Stimulated activated CD4-positive, alpha-beta T cell treated with anti-CD3 and anti-CD28 coated beads, Interleukin-4, amount 100 ng/mL, for 4 hours (primary cell): ENCODE data around the gene ZEB2.

Source experiments
- DNase-seq, 2 experiments: peaks; one replicate each; pipeline ENCODE4 v3.0.0-alpha.2; 2020

ZEB2 gene

DNA sequence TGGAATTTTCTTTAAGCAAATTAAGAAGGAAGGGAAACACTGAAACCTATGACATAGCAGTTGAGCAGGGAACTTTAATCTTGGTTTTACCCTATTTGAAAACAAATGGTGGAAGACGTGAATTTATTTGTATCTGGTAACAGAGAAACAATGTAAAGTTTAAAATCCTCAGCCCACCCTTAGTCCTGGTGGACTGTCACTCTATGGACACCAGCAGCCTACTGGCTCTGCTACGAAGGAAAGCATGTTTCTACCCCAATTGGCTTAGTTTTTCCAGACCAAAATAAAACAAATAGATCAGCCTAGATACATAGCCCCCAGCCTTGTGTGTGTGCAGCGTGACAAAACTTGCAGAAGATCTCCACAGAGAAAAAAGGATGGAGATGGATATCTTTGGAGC, 7.4 kb downstream of the ZEB2 start:
- DNase-seq, result no peak

DNA sequence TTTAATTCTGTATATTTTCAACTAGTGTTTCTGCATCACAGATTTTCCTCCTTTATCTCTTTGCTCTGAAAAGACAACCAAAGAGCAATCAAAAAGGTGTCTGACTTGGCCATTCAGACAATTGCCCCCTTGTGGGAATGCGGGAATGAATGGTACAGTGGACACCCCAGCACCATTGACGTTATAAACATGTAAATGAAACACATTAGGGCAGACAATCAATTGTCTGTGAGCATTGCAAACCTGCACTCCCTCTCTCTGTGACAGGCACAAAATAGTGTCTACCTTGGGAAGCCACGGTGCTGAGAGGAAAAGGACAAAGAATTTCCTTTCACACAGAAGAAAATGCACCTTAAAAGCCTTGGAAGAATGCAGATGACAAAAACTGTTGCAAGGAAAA, 8.0 kb downstream of the ZEB2 start:
- DNase-seq, result no peak

DNA sequence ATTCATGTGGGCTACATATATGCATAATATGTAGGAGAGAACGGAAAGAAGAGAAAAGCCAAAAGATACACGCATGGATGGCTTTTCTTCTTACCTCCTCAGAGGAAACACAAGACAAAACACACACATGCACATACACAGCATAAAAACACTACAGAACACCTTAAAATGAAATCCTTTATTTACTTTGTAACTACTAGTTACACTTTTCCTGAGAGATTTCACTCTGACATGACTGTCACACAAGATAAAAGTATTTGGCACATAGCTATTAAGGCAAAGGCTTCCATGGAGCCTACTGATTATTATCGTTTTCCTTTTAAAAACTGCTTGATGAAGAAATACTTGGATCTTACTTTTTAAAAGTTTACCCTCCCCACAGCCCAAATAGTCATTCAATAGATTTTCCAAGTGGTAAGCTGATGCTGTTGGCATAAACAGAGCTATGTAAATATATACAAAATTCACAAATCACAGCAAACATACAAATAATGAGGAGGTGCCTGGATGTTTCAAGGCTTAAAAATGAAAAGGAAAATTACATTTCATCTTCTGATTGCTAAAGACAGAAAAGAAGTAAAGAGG, 8.6 kb downstream of the ZEB2 start:
- DNase-seq, result no peak

DNA sequence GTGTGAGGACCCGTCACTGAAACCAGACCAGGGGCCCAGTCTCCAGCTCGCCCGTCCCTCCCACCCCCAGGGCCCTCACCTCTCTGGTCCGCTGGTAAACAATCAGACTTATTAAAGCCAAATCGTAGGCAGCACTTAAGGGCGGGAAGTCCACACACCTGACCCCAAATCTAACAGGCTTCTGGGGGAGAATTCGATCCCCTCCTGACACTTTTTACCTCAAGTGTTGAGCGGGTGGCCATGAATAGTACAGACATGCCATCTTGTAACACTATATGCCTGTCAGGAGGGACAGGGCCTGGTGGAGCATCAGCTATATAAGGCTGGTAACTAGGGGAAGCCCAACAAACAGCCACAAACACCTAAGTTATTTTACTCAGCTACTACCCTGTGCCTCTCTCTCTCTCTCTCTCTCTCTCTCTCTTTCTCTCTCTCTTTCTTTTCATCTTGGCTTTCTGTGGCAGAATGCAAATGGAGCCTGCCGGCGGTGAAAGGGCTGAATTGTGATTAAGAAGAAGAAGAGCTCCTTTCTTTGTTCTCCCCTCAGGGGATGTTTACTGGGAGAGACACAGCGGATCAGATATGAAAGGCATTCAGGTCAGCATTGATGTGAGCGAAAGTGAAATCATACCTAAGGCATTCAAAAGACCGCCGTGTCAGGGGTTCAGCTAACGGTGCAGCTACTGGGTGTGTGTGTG, 9.5 kb downstream of the ZEB2 start:
- DNase-seq, result no peak

DNA sequence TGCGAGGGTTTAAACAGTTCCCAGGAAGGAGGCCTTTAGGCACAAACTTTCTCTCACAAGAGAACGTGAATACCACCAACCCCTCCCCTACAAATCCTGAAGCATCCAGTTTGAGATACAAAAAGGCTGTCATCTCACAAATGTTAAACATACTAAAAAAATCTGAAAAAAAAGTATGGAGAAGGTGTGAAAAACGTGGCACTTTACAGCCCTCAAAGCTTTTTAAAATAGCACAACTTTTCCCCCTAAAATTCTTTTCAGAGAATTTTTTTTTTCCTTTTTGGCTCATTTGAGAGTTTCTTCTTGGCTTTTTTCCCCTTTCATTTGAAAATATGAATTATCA, 10.1 kb downstream of the ZEB2 start:
- no peak for DNase-seq

GRCh38 chr2:144509001-144509878, 10.7 kb downstream of the ZEB2 start:
- DNase-seq, result no peak

- DNase-seq, result no peak
Observed at GRCh38 chr2:144508172-144508851, 11.6 kb downstream of the ZEB2 start.

GRCh38 chr2:144507441-144508171, 12.3 kb downstream of the ZEB2 start:
- DNase-seq, result no peak

GRCh38 chr2:144505245-144505831, 14.6 kb downstream of the ZEB2 start:
- DNase-seq, result no peak

DNA sequence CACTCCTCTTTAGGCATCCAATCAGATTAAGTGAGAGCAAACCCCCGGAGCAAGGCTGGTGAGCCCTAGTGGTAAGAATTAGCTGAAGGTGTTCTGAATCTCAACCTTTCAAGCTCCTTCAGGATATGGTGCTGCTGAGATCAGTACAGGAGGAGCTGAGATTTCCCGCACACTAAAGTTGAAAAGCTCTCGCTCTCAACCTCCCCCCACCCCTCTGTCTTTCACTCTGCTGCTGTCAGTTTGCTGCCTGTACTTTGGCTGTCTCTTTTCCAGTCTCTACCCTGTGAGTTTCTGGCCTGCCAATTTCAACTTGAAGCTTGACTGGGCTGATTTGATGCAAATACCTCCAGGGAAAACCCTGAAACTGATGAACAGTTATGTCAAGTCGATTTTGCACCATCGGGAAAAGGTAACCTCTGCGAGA, 15.7 kb downstream of the ZEB2 start:
- no peak for DNase-seq

GRCh38 chr2:144503242-144503641, 16.7 kb downstream of the ZEB2 start:
- DNase-seq, result no peak

GRCh38 chr2:144502369-144502768, 17.6 kb downstream of the ZEB2 start:
- DNase-seq, result no peak

DNA sequence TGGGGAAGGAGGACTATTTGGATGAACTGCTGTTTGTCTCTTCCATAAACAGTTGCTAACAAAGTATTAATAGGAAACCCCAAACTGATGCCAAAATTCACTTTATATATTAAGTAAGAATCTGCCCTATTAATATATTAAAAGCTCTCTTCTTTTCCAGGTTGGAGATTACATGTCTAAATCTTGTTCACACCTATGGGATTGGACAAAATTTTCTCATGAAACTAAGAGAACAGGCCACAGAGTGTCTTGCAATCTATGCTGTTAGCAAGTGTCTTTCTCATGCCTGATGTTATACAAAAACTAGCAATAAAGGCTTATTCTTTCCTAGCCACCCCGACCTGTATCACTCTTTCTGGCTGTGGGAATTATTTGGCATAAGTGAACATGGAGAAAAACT, 18.3 kb downstream of the ZEB2 start:
- DNase-seq, result no peak

DNA sequence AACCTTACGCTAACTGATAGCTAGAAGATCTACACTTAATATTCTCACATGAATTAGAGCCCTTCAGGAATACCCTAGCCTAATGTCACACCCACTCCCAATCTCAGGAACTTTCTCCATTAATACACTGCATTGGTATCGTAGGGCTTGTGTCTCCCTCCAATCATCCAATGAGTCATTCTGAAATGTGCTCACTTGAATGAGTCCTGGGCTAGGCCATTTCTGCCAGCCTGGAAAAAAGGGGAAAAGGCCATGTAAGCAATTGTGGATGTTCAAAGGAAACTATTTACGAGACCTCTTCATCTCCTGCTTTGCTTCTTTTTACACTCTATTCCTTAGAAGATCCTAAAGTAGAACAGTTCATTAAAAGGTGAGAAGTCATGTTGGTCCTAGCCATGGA, 18.8 kb downstream of the ZEB2 start:
- DNase-seq, result no peak

GRCh38 chr2:144500563-144500962, 19.4 kb downstream of the ZEB2 start:
- no peak for DNase-seq

GRCh38 chr2:144498277-144498676, 21.6 kb downstream of the ZEB2 start:
- DNase-seq, result no peak

DNA sequence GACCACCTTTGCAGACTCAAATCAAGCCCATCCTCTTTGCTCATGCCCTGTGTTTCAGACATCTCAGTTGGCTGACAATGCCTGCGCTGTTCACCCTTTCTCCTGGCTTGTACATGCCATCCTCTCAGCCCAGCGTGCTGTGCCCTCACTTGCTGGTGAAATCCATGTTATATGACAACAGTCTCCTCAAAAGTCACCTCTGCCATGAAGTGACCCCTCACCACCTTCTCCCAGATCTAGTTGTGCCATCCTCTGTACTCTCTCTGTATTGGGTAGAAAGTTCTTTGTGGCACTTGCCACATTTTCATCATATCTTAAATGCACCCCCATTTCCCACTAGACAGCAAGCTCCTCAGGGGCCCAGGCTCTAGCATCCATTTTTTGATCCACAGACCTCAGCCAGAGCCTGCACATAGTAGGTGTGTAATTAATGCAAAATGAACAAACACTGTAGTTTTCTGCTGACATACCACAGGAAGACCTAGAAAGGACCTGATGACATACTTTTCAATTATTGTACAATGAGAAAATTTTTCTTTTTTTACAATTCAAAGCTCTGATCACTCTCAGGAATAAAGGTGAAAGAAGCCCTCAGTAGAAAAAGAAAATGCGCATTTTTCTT, 22.8 kb downstream of the ZEB2 start:
- no peak for DNase-seq

DNA sequence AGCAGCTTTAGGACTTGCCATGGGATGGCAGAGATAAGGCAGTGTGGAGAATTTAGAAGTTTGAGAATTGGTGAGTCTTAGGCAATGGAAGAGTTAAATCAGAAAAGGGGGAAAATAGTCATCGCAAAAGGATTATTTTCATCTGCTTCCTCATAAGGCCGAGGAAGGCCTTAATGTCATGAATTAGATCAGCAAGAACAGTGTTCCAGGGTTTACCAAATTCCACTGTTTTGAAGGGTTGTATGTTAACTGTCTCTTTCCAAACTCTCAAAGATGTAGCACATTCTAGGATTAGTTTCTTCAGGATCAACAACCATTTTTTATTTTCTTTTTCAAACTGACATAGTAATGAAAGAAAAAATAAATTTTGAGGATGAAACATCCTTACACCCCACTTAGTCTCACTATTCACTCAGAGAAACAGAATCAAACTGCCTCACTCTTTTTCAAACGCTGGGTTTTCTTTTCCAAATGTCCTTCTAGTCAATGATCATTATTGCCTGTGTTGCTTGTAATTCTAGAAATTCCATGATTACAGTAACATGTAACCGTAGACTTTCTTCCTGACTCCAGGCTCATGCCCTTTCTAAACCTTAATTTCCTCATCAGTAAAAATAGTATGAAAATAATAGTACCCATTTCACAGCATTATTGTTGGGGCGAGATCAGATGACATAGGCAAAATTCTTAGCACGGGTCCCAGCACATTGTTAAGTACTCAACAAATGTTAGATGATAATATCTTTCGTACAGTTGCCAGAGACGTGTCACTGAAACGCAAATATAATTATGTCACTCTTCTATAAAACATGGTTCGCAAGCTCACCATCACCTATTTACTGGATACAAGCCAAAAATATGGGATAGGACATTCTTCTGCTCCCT, 23.6 kb downstream of the ZEB2 start:
- no peak for DNase-seq

GRCh38 chr2:144495227-144496091, 24.5 kb downstream of the ZEB2 start:
- no peak for DNase-seq
